ENCODE data around the gene FGF1. TPM values are rescaled to one million over a fixed set of nuclear protein-coding genes. Genes with fewer than 3 reads are reported as not detected.

FGF1 gene
- total and polyA plus RNA-seq, 10 donors, result 0.32 to 12.9 (median 2.6) TPM

DNA sequence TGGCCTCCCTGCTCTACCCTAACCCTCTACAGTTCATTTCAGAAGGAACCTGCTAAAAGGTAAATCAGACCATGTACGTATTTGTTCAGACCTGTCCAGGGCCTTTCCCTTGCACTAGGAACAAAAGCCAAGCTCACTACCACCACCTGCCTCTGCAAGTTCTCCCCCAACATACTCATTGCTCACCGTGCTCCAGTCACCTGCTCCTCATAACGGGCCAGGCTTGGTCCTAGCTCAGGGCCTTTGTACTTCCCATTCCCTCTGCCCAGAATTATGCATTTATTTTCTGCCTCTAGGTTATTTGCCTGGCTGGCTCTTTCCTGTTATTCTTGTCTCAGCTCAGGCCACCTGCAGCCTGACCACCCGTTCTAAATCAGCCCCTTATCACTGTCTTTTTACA is 4.8 kb upstream of the FGF1 start:
- no peaks in the 10 kb centered on the region for H3K36me3 ChIP-seq
- no peaks in the 10 kb centered on the region for H3K27me3 ChIP-seq (replicated peaks in 1 of 7)
- no peak overlapping the region for H3K27ac ChIP-seq
- 84 to 93% (median 91%) methylated on average over 4 of the region's 4 CpGs for WGBS, 5 donors
- no peak overlapping the region for H3K4me3 ChIP-seq
- no peaks in the 10 kb centered on the region for H3K4me1 ChIP-seq
- TF ChIP-seq POLR2A (IDR thresholded peaks at IDR 0.05), result no peak
- no peak for TF ChIP-seq POLR2AphosphoS5 (IDR thresholded peaks at IDR 0.05)
- TF ChIP-seq, protein P1, sequence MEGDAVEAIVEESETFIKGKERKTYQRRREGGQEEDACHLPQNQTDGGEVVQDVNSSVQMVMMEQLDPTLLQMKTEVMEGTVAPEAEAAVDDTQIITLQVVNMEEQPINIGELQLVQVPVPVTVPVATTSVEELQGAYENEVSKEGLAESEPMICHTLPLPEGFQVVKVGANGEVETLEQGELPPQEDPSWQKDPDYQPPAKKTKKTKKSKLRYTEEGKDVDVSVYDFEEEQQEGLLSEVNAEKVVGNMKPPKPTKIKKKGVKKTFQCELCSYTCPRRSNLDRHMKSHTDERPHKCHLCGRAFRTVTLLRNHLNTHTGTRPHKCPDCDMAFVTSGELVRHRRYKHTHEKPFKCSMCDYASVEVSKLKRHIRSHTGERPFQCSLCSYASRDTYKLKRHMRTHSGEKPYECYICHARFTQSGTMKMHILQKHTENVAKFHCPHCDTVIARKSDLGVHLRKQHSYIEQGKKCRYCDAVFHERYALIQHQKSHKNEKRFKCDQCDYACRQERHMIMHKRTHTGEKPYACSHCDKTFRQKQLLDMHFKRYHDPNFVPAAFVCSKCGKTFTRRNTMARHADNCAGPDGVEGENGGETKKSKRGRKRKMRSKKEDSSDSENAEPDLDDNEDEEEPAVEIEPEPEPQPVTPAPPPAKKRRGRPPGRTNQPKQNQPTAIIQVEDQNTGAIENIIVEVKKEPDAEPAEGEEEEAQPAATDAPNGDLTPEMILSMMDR (IDR thresholded peaks at IDR 0.05 in 8 of 11, conservative IDR thresholded peaks at IDR 0.05 in 3 of 11), result no peak
- intact Hi-C loops (cut with DNase I; ENCODE audit: low total_unique reads), result no loop called here
- no peak for DNase-seq
- no peaks in the 10 kb centered on the region for H3K9me3 ChIP-seq

DNA sequence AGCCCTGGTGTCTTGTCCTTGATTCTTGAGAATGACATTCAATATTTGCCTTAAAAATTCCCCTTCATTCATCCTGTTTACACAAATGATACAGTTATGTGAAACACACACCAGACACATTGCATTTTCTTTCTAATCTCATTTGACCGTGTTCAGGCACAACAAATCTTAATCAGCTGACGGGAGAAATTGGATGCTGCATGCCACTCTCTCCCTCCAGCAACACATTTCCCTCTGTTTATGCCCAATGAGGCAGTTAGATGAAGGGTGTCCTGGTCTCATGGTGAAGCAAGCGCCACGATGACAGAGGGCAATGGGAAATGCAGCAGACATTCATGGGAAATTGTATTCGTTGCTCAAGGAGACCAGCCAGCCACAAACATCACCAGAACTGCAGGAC is 3.2 kb upstream of the FGF1 start:
- Histone ChIP-seq H3K4me1 (peaks cover 0 to 14% (median 2%) of the 10 kb centered on the region in 6 donors), H3K4me3 (no peak overlapping the region), H3K36me3 (no peaks in the 10 kb centered on the region), H3K27me3 (replicated peaks in 1 of 7) (no peaks in the 10 kb centered on the region), H3K27ac (no peak overlapping the region), H3K9me3 (no peaks in the 10 kb centered on the region)
- no peak for DNase-seq
- WGBS, 5 donors, result 78 to 90% (median 88%) methylated on average over 4 to 5 of the region's 5 CpGs
- intact Hi-C loops (cut with DNase I; ENCODE audit: low total_unique reads), result no loop called here
- no peak for TF ChIP-seq POLR2A (IDR thresholded peaks at IDR 0.05)
- no peak for TF ChIP-seq POLR2AphosphoS5 (IDR thresholded peaks at IDR 0.05)
- TF ChIP-seq, protein P1 (IDR thresholded peaks at IDR 0.05 in 8 of 11, conservative IDR thresholded peaks at IDR 0.05 in 3 of 11), result no peak

DNA sequence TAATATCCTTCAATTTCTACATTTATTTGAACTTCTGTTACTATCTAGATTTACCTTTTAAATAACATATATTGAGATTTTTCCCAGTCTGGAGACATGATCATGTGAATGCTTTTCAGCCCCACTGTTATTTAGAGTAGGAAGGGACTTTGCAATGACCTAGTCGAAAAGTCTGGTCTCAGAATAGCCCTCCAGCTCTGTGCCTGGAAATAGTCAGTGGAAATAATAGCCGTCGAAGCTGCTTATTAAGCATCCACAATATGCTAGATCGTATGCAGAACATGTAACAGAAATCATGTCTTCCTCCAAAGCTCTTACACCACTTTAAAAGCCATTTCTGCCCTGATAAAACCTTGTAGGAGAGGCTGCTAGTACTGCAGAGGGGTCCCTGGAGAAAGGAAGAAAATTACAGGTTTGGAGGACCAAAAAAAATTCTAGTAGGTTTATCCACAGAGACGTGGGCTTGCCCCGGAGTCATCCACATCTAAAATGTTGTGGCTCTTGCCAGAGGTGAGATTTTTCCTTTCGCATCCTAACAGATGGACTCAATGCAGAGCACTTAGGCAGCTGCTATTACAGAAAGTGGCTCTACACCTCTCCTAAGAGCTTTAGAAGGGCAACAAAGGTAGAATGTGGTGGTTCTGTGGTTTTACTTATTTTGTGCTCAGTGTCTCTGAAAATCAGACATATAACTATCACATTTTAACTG is 2.5 kb upstream of the FGF1 start:
- WGBS, 5 donors, result 85 to 92% (median 88%) methylated on average over 7 of the region's 7 CpGs

DNA sequence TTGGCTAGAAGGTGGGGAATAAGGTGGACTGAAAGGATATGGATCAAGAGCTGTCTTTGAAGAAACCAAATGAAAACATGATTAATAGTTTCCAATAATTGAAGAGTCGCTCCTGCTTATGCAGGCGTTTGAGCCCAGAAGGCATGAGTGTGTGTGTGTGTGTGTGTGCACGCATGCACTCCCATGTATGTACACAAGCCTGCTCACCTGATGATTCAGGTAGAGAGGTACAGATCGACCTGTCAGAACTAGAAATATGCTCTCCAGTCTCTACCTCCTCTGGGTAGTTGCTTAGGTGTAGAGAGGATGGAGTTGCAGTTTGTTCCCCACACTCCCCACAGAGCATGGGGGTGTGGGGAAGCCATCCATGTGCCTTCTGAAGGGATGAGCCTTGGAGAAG is 1.1 kb upstream of the FGF1 start:
- Histone ChIP-seq H3K27me3 (replicated peaks in 1 of 7) (no peaks in the 10 kb centered on the region), H3K9me3 (no peaks in the 10 kb centered on the region), H3K4me1 (peaks cover 0 to 14% (median 2%) of the 10 kb centered on the region in 6 donors), H3K4me3 (no peak overlapping the region), H3K27ac (no peak overlapping the region), H3K36me3 (no peaks in the 10 kb centered on the region)
- TF ChIP-seq POLR2A (IDR thresholded peaks at IDR 0.05) (no peak), POLR2AphosphoS5 (IDR thresholded peaks at IDR 0.05) (no peak)
- TF ChIP-seq, protein P1 (IDR thresholded peaks at IDR 0.05 in 8 of 11, conservative IDR thresholded peaks at IDR 0.05 in 3 of 11), result no peak
- intact Hi-C loops (cut with DNase I; ENCODE audit: low total_unique reads), result no loop called here
- no peak for DNase-seq
- 85 to 94% (median 91%) methylated on average over 4 of the region's 4 CpGs for WGBS, 5 donors

More for the DNA sequence above, 2.5 kb upstream of the FGF1 start:
- H3K27ac ChIP-seq, result no peak overlapping the region
- H3K27me3 ChIP-seq (replicated peaks in 1 of 7), result no peaks in the 10 kb centered on the region
- H3K4me1 ChIP-seq, result peaks cover 0 to 14% (median 2%) of the 10 kb centered on the region in 6 donors
- TF ChIP-seq POLR2A (IDR thresholded peaks at IDR 0.05), result no peak
- TF ChIP-seq POLR2AphosphoS5 (IDR thresholded peaks at IDR 0.05), result no peak
- TF ChIP-seq, protein P1 (IDR thresholded peaks at IDR 0.05 in 8 of 11, conservative IDR thresholded peaks at IDR 0.05 in 3 of 11), result no peak
- no peak overlapping the region for H3K4me3 ChIP-seq
- DNase-seq, result no peak
- intact Hi-C loops (cut with DNase I; ENCODE audit: low total_unique reads), result no loop called here
- H3K9me3 ChIP-seq, result no peaks in the 10 kb centered on the region
- H3K36me3 ChIP-seq, result no peaks in the 10 kb centered on the region
